ELR (cell line): ENCODE data around the gene LONP1.
"Not testable (repeated sequence)": the region's sequence is repeated elsewhere in the genome, so short reads cannot be mapped to it uniquely, and the experiment has no call there.

Experiments used
- DNase-seq: peaks from one replicate; pipeline ENCODE4 v3.0.0-alpha.2; 2015; ENCODE audit warnings: low read depth

Gene LONP1

DNA sequence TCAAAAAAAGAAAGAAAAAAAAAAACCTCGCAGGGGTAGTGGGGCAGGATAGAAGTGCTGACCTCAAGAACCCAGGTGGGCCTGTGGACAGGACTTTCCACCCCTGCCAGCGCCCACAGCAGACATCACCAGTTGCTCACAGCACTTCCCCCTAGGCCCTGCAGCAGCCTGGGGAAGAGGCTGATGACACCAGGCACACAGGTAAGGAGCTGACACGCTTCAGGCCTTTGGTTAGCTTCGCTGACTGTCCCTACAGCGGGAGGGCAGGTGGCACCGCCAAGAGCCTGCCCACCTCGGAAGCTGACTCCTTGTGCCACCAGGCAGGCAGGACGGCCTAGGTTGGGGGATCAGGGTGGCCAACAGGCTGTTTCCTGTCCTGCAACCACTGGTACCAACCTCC lies 8.9 kb downstream of the LONP1 start:
- DNase-seq, result no peak

- no peak for DNase-seq
Measured at GRCh38 chr19:5707576-5708575, 12.1 kb downstream of the LONP1 start.

DNA sequence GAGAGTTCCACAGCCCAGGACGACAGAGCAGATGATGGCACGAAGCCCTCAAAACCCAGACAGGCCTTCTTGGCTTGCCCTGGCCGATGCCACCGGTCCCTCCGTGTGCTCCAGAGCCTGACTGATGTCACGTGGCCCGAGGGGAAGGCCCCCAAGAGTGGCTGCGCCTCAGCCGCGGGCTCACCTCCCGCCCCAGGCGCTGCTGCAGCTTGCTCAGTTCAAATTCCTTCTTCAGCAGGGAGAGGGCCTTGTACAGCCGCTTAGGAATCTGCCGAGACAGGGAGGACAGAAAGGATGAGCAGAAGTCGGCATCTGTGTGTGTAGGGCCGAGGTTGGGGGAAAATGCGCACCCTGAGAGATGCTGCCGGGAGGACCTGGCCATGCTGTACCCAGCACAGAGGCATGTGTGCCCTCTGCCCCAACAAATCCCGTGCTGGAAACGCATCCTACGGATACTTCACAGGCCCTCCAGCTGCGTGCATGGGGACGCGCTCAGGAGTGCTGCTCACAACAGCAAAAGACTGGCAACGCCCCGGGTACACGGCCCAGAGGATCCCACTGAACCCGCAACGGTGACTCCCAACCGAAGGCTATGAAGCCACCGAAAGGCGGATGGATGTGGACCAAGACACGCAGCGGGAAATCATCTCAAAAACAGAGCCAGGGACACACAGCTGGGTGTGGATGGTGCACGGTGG lies 12.9 kb downstream of the LONP1 start:
- no peak for DNase-seq

DNA sequence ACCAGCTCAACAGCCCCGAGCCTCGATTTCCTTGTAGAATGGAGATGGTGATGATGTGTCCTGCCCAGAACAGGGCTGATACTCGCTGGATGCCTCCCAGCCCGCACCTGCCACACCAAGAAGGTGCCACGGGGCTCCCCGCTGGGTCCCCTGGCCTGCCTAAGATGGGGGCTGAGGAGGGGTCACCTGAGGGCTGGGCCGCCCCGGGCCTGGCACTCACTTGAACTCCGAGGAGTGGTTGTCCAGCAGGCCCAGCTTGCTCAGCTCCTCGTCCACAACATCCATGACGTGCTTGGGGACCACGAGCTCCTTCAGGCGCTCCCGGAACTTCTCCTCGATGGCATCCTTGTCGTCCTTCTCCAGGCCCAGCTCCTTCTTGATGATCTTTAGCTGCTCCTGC lies 14.4 kb downstream of the LONP1 start:
- DNase-seq, result no peak

- no peak for DNase-seq
Measured at GRCh38 chr19:5703819-5704818, 15.8 kb downstream of the LONP1 start.

DNA sequence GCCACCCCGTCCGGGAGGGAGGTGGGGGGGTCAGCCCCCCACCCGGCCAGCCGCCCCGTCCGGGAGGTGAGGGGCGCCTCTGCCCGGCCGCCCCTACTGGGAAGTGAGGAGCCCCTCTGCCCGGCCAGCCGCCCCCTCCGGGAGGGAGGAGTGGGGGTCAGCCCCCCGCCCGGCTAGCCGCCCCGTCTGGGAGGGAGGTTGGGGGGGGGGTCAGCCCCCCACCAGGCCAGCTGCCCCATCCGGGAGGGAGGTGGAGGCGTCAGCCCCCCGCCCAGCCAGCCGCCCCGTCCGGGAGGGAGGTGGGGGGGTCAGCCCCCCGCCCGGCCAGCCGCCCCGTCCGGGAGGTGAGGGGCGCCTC lies 17.9 kb downstream of the LONP1 start:
- not testable (repeated sequence) for DNase-seq

DNA sequence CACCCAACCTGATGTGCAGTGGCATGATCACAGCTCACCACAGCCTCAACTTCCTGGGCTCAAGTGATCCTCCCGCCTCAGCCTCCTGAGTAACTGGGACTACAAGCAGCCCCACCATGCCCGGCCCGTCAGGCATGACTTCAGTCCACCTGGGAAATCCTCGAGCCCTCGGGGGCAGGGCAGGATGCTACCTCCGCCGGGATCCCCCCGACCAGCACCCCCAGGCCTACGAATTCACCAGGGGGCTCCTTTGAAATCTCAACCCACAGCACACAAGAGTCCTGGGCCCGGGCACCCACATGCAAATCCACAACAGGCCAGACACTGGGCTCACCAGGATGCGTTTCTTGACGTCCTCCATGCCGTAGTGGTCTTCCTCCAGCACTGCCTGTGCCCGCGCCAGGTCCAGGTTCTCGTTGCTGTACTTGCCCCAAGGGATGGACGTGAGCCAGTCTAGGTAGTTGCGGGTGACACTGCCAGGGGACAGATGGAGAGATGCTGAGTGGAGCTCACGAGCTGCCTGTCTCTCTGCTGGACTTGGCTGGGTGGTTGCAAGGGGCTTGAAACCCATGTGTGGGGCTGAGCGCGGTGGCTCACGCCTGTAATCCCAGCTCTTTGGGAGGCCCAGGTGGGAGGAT lies 19.4 kb downstream of the LONP1 start:
- DNase-seq, result no peak

- DNase-seq, result no peak
Measured at GRCh38 chr19:5698635-5699422, 21.1 kb downstream of the LONP1 start.

- peak; percentile 36 for DNase-seq
Measured at GRCh38 chr19:5697890-5698634, 21.9 kb downstream of the LONP1 start.

- no peak for DNase-seq
Measured at GRCh38 chr19:5697022-5697889, 22.7 kb downstream of the LONP1 start.

- no peak for DNase-seq
Measured at GRCh38 chr19:5696196-5697021, 23.5 kb downstream of the LONP1 start.

DNA sequence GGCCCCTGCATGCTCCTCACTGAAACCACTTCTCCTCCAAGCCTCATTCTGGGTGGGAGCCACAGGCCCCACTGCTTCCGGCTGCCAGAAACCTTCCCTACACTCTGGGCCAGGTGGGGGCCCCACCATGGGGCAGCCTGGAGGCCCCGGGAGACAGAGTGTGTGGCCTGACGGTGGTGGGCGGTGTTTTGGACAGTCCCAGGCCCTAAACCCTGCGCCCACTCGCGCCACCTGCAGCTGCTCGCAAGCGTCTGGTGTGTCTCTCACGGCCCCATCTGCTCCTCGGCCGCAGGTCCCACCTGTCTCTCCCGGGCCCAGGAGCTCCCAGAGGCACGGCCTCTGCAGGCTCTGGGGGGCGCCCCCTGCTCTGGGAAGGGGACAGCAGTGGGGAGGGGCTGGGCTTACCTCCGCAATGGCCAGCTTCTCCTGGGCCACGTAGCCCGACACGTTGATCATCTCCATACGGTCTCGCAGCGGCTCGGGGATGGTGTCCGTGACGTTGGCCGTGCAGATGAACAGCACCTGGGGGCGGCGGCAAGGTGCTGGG lies 24.2 kb downstream of the LONP1 start:
- no peak for DNase-seq

GRCh38 chr19:5694956-5695648 lies 24.8 kb downstream of the LONP1 start:
- no peak for DNase-seq

GRCh38 chr19:5694167-5694955 lies 25.6 kb downstream of the LONP1 start:
- DNase-seq, result no peak

DNA sequence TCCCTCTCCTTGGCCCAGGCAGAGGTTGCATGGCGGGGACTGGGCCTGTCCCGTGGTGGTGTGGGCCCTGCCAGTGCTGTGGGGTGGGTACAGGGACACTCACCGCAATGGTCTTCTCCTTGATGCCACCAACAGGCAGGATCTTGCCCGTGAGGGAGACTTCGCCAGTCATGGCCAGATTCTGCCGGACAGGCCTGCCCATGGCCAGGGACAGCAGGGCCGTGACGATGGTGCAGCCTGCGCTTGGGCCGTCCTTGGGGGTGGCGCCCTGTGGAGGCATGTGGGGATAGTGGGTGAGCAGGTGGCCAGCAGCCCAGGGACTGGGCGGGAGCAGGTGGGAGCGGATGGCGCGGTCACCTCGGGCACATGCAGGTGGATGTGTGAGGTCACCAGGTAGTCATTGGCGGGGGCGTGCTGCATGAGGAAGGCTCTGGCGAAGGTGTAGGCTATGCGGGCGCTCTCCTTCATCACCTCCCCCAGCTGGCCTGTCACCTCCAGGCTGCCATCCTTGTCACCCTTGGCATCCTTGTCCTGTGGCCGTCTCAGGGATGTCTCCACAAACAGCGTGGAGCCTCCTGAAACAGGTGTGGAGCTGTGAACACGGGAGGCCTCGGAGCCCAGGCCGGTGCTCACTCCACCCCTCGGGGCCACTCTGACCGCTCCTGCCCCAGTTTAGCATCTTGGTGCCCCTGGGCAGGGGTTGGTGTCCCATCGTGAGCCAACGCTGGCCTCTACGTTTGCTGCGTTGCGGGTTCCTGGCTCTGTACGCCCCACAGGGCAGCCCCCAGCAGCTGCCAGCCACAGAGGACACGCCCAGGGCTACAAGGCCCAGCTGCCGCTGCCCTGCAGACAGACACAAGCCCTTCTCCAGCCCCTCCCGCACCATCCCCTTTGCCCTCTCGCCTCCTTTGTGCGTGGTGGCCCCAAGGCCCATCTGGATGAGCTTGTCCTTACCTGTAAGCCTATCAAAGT lies 26.5 kb downstream of the LONP1 start:
- no peak for DNase-seq
